Stimulated activated CD4-positive, alpha-beta T cell treated with anti-CD3 and anti-CD28 coated beads, Interleukin-2, amount 100 ng/mL, for 48 hours (primary cell): ENCODE results near the gene TTC27.
"Not testable (repeated sequence)": the region's sequence is repeated elsewhere in the genome, so short reads cannot be mapped to it uniquely, and the experiment has no call there.

Source experiments
- DNase-seq, 2 donors: peaks; one replicate each; pipeline ENCODE4 v3.0.0-alpha.2; 2020

TTC27 gene

GRCh38 chr2:32627814-32628579 is at the start of gene TTC27:
Gene TTC27 (plus strand): TSS chr2:32628050. CDS start chr2:32628293, 243 bp downstream.
- DNase-seq, result peak; percentile 94

GRCh38 chr2:32591669-32592463 is 36.0 kb upstream of the TTC27 start:
- DNase-seq, result no peak

GRCh38 chr2:32594573-32594972 is 33.3 kb upstream of the TTC27 start:
- DNase-seq, result no peak

- no peak for DNase-seq
These were observed 16.5 kb upstream of the TTC27 start for GRCh38 chr2:32611366-32611765.

- DNase-seq, result no peak
These were observed 16.1 kb upstream of the TTC27 start for GRCh38 chr2:32611771-32612170.

GRCh38 chr2:32614084-32614483 is 13.8 kb upstream of the TTC27 start:
- DNase-seq, result no peak

GRCh38 chr2:32617599-32618189 is 10.2 kb upstream of the TTC27 start:
- no peak for DNase-seq

- no peak for DNase-seq
These were observed 5.1 kb upstream of the TTC27 start for GRCh38 chr2:32622570-32623310.

GRCh38 chr2:32623311-32623706 is 4.5 kb upstream of the TTC27 start:
- no peak for DNase-seq

GRCh38 chr2:32624812-32625211 is 3.0 kb upstream of the TTC27 start:
- DNase-seq, result no peak

- no peak for DNase-seq
These were observed 1.1 kb upstream of the TTC27 start for GRCh38 chr2:32626639-32627221.

- peak in 1 of 2 donors; percentile 23 for DNase-seq
These were observed 423 bp upstream of the TTC27 start for GRCh38 chr2:32627441-32627813.

GRCh38 chr2:32632089-32632488 is 4.2 kb downstream of the TTC27 start:
- DNase-seq, result peak; percentile 6 to 15

- DNase-seq, result no peak
These were observed 5.2 kb downstream of the TTC27 start for GRCh38 chr2:32633040-32633439.

GRCh38 chr2:32638548-32638947 is 10.7 kb downstream of the TTC27 start:
- DNase-seq, result not testable (repeated sequence)

GRCh38 chr2:32641180-32641579 is 13.3 kb downstream of the TTC27 start:
- no peak for DNase-seq

GRCh38 chr2:32647180-32647651 is 19.4 kb downstream of the TTC27 start:
- no peak for DNase-seq

- no peak for DNase-seq
These were observed 24.8 kb downstream of the TTC27 start for GRCh38 chr2:32652555-32653209.

- DNase-seq, result no peak
These were observed 28.2 kb downstream of the TTC27 start for GRCh38 chr2:32656069-32656468.

- no peak for DNase-seq
These were observed 36.0 kb downstream of the TTC27 start for GRCh38 chr2:32663864-32664263.

GRCh38 chr2:32666704-32667103 is 38.9 kb downstream of the TTC27 start:
- no peak for DNase-seq

GRCh38 chr2:32668254-32668653 is 40.4 kb downstream of the TTC27 start:
- no peak for DNase-seq
